Parathyroid adenoma (tissue), 2 donors: ENCODE measurements around the gene PDE6G.

ENCODE experiments used
- H2AFZ ChIP-seq: fragments of 300-600 bp; sonication (generic); one replicate; pipeline ENCODE4 v1.7.0; 2017; ENCODE audit warnings: antibody characterized with exemption, mild to moderate bottlenecking
- H3K27ac ChIP-seq: fragments of 300-600 bp; sonication (generic); one replicate; pipeline ENCODE4 v1.7.0; 2017
- H3K27me3 ChIP-seq: fragments of 300-600 bp; sonication (generic); one replicate; pipeline ENCODE4 v1.7.0; 2017; ENCODE audit warnings: low read length; ENCODE audit not compliant: control insufficient read depth, insufficient read depth
- H3K36me3 ChIP-seq: fragments of 300-600 bp; sonication (generic); one replicate; pipeline ENCODE4 v1.7.0; 2017; ENCODE audit warnings: low read length; ENCODE audit not compliant: control insufficient read depth, insufficient read depth
- H3K4me1 ChIP-seq: fragments of 300-600 bp; sonication (generic); one replicate; pipeline ENCODE4 v1.7.0; 2017; ENCODE audit warnings: control low read depth
- H3K4me2 ChIP-seq: fragments of 300-600 bp; sonication (generic); one replicate; pipeline ENCODE4 v1.7.0; 2017; ENCODE audit warnings: low read length
- H3K4me3 ChIP-seq: fragments of 300-600 bp; sonication (generic); one replicate; pipeline ENCODE4 v1.7.0; 2017; ENCODE audit warnings: low read depth, low read length
- H3K79me2 ChIP-seq: fragments of 300-600 bp; sonication (generic); one replicate; pipeline ENCODE4 v1.7.0; 2017; ENCODE audit warnings: control low read depth
- H3K9ac ChIP-seq: fragments of 300-600 bp; sonication (generic); one replicate; pipeline ENCODE4 v1.7.0; 2017; ENCODE audit warnings: mild to moderate bottlenecking
- H3K9me3 ChIP-seq: fragments of 300-600 bp; sonication (generic); one replicate; pipeline ENCODE4 v1.7.0; 2017; ENCODE audit warnings: low read length; ENCODE audit not compliant: control insufficient read depth
- TF ChIP-seq, protein P1 (sequence below): fragments of 300-600 bp; sonication (generic); IDR thresholded peaks from one replicate; pipeline ENCODE4 v1.7.0; 2017; ENCODE audit warnings: antibody characterized with exemption, mild to moderate bottlenecking
- donor health status: primary hyperparathyroidism.

The PDE6G gene

GRCh38 chr17:81648013-81648706, 8.2 kb downstream of the PDE6G start:
- TF ChIP-seq, protein P1, sequence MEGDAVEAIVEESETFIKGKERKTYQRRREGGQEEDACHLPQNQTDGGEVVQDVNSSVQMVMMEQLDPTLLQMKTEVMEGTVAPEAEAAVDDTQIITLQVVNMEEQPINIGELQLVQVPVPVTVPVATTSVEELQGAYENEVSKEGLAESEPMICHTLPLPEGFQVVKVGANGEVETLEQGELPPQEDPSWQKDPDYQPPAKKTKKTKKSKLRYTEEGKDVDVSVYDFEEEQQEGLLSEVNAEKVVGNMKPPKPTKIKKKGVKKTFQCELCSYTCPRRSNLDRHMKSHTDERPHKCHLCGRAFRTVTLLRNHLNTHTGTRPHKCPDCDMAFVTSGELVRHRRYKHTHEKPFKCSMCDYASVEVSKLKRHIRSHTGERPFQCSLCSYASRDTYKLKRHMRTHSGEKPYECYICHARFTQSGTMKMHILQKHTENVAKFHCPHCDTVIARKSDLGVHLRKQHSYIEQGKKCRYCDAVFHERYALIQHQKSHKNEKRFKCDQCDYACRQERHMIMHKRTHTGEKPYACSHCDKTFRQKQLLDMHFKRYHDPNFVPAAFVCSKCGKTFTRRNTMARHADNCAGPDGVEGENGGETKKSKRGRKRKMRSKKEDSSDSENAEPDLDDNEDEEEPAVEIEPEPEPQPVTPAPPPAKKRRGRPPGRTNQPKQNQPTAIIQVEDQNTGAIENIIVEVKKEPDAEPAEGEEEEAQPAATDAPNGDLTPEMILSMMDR, result no peak
- no peak overlapping the region for H3K27ac ChIP-seq
- no peaks in the 10 kb centered on the region for H3K36me3 ChIP-seq
- H3K79me2 ChIP-seq, result no peaks in the 10 kb centered on the region
- no peaks in the 10 kb centered on the region for H3K4me1 ChIP-seq
- no peaks in the 10 kb centered on the region for H3K9me3 ChIP-seq
- no peak overlapping the region for H3K4me3 ChIP-seq
- no peak overlapping the region for H2AFZ ChIP-seq
- no peak overlapping the region for H3K9ac ChIP-seq
- H3K27me3 ChIP-seq, result peaks cover 6% of the 10 kb centered on the region
- no peak overlapping the region for H3K4me2 ChIP-seq

DNA sequence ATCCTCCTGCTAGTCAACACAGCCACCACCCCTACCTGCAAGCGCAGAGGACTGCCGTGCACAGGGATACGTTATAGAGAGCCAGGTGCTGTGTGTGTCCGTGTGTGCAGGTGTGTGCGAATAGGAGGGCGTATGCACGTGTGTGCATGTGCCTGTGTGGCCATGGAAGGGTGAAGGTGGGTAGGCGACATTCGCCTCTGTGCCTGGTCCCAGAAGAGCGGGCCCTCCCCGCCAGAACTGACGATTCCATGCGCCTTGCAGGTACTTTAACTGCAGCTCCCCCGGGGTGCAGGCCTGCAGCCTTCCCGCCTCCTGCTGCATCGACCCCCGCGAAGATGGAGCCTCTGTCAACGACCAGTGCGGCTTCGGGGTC, 8.7 kb downstream of the PDE6G start:
- H3K4me3 ChIP-seq, result no peak overlapping the region

DNA sequence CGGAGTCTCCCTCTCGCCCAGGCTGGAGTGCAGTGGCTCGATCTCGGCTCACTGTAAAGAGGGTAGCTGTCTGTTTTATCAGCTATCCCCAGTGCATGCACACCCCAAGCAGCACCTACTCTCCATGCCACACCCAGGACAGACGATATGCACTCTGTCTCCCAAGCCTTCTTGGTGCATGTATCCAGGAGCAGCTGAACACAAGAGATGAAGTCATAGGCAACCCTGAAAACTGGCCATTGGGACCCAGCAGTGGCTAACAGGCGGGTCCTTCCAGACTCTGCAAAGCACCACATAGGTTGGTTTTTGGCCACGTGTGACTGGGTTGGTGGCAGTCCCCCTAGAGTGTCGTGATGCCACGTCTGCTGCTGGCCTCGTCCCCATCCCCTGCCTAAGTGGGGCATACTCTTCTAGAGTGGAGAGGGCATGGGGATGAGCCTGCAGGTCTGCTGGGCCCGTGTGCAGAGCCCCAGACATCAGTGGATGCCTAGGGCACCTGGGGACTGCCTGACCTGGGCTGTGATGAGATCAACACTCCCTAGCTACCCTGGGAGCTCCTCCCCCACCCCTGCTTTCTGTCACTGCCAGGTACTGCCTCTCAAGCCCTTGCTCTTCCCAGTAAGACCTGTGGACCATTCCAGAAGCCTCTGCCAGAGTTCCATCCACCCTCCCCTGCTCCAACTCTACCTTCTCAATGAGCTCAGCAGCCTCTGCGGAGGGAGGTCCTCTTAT, 9.3 kb downstream of the PDE6G start:
- no peak overlapping the region for H3K4me3 ChIP-seq
- TF ChIP-seq, protein P1, result no peak
- H2AFZ ChIP-seq, result no peak overlapping the region
- no peak overlapping the region for H3K4me2 ChIP-seq
- H3K27ac ChIP-seq, result no peak overlapping the region
- H3K79me2 ChIP-seq, result no peaks in the 10 kb centered on the region
- peaks cover 6% of the 10 kb centered on the region for H3K27me3 ChIP-seq
- no peaks in the 10 kb centered on the region for H3K9me3 ChIP-seq
- no peaks in the 10 kb centered on the region for H3K36me3 ChIP-seq
- H3K9ac ChIP-seq, result no peak overlapping the region
- H3K4me1 ChIP-seq, result no peaks in the 10 kb centered on the region

More for the DNA sequence above, 8.7 kb downstream of the PDE6G start:
- Histone ChIP-seq H3K9ac (no peak overlapping the region), H3K9me3 (no peaks in the 10 kb centered on the region), H3K79me2 (no peaks in the 10 kb centered on the region), H2AFZ (no peak overlapping the region), H3K36me3 (no peaks in the 10 kb centered on the region), H3K4me1 (no peaks in the 10 kb centered on the region), H3K27me3 (peaks cover 6% of the 10 kb centered on the region), H3K4me2 (no peak overlapping the region), H3K27ac (no peak overlapping the region)
- TF ChIP-seq, protein P1, result no peak

DNA sequence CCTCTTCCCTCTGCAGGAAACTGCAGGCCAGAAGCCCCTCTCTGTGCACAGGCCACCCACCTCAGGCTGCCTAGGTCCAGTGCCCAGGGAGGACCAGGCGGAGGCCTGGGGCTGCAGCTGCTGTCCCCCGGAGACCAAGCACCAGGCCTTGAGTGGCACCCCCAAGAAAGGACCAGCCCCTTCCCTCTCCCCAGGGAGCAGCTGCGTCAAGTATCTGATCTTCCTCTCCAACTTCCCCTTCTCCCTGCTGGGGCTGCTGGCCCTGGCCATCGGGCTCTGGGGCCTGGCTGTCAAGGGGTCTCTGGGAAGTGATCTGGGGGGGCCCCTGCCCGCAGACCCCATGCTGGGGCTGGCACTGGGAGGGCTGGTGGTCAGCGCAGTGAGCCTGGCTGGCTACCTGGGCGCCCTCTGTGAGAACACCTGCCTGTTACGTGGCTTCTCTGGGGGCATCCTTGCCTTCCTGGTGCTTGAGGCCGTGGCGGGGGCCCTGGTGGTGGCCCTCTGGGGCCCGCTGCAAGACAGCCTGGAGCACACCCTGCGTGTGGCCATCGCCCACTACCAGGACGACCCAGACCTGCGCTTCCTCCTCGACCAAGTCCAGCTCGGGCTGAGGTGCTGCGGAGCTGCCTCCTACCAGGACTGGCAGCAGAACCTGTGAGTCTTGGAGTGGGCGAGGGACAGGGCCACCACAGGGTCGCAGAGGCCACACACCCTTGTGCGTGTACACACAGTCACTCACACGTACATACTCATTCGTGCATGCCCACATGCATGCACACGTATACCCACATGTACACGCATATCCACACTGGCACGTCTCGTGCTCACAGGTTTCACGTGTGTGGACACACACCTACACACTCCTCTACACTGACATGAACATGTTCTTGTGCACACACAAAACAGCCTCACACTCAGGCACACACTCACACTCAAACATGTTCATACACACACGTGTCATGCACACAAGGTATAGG, 11.1 kb downstream of the PDE6G start:
- no peaks in the 10 kb centered on the region for H3K36me3 ChIP-seq
- no peak overlapping the region for H2AFZ ChIP-seq
- peaks cover 6% of the 10 kb centered on the region for H3K27me3 ChIP-seq
- TF ChIP-seq, protein P1, result no peak
- H3K4me2 ChIP-seq, result no peak overlapping the region
- H3K4me1 ChIP-seq, result no peaks in the 10 kb centered on the region
- no peak overlapping the region for H3K4me3 ChIP-seq
- H3K9ac ChIP-seq, result no peak overlapping the region
- H3K27ac ChIP-seq, result no peak overlapping the region
- H3K79me2 ChIP-seq, result no peaks in the 10 kb centered on the region
- no peaks in the 10 kb centered on the region for H3K9me3 ChIP-seq
